Glutamatergic neuron (in vitro differentiated cells): ENCODE measurements around the gene BSPRY. TPM values are rescaled to one million over a fixed set of nuclear protein-coding genes. Genes with fewer than 3 reads are reported as not detected.

Experiments
- DNase-seq: peaks from one replicate; pipeline ENCODE4 v3.0.0; 2022
- H3K27ac Mint-ChIP-seq: one replicate; pipeline ENCODE4 v1.8.0; 2020; ENCODE audit warnings: mild to moderate bottlenecking, mixed read lengths, inconsistent platforms; ENCODE audit not compliant: unreplicated experiment
- H3K27me3 Mint-ChIP-seq: one replicate; pipeline ENCODE4 v1.8.0; 2020; ENCODE audit warnings: mild to moderate bottlenecking, moderate library complexity, mixed read lengths, inconsistent platforms; ENCODE audit not compliant: unreplicated experiment
- H3K36me3 Mint-ChIP-seq: one replicate; pipeline ENCODE4 v1.8.0; 2020; ENCODE audit warnings: mild to moderate bottlenecking, mixed read lengths, inconsistent platforms; ENCODE audit not compliant: unreplicated experiment
- H3K4me1 Mint-ChIP-seq: one replicate; pipeline ENCODE4 v1.8.0; 2020; ENCODE audit warnings: mild to moderate bottlenecking, low read depth, mixed read lengths, inconsistent platforms; ENCODE audit not compliant: unreplicated experiment
- H3K4me3 Mint-ChIP-seq: one replicate; pipeline ENCODE4 v1.8.0; 2020; ENCODE audit warnings: mild to moderate bottlenecking, mixed read lengths, inconsistent platforms; ENCODE audit not compliant: unreplicated experiment
- H3K9me3 Mint-ChIP-seq: one replicate; pipeline ENCODE4 v1.8.0; 2020; ENCODE audit warnings: mild to moderate bottlenecking, moderate library complexity, mixed read lengths, inconsistent platforms; ENCODE audit not compliant: unreplicated experiment
- total RNA-seq: library from RNA; stranded (reverse); fragmentation: NEBNext Ultra II Directional; extraction: Animal tissue kit (Norgen Biotek cat#: 25700); gene quantifications from one replicate; pipeline ENCODE4 v1.2.1, GENCODE V29; 2021; ENCODE audit not compliant: unreplicated experiment
- TF ChIP-seq, protein P1 (sequence below): fragments of 200-600 bp; sonication (generic); IDR thresholded peaks from one replicate; pipeline ENCODE4 v1.5.0; 2021; ENCODE audit not compliant: partially characterized antibody, unreplicated experiment

The BSPRY gene
- total RNA-seq, 1 donor from 2014 or later = not detected

DNA sequence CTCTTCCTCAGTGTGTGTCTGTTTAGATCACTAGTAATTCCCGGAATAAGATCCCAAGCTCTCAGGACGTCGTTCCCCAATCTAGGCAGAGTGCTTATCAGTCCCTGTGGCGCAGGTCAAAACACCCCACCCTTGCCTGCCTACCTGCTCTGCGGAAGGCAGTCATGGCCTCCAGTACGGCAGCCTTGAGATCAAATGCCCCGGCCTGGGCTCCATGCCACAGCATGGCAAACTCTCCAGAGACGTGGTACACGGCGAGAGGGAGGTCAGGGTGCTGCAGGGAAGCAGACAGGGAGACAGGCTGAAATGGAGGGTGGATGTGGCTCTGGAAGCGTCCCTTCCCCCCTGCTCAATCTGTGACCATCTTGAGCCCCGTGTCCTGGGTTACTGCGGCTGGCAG, 39.5 kb downstream of the BSPRY start:
- no peak for DNase-seq
- H3K27ac Mint-ChIP-seq = no peak overlapping the region
- H3K4me1 Mint-ChIP-seq = no peaks in the 10 kb centered on the region
- H3K36me3 Mint-ChIP-seq = peaks cover 13% of the 10 kb centered on the region
- peaks cover 3% of the 10 kb centered on the region for H3K27me3 Mint-ChIP-seq
- TF ChIP-seq, protein P1, sequence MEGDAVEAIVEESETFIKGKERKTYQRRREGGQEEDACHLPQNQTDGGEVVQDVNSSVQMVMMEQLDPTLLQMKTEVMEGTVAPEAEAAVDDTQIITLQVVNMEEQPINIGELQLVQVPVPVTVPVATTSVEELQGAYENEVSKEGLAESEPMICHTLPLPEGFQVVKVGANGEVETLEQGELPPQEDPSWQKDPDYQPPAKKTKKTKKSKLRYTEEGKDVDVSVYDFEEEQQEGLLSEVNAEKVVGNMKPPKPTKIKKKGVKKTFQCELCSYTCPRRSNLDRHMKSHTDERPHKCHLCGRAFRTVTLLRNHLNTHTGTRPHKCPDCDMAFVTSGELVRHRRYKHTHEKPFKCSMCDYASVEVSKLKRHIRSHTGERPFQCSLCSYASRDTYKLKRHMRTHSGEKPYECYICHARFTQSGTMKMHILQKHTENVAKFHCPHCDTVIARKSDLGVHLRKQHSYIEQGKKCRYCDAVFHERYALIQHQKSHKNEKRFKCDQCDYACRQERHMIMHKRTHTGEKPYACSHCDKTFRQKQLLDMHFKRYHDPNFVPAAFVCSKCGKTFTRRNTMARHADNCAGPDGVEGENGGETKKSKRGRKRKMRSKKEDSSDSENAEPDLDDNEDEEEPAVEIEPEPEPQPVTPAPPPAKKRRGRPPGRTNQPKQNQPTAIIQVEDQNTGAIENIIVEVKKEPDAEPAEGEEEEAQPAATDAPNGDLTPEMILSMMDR = no peak
- H3K4me3 Mint-ChIP-seq = no peak overlapping the region
- H3K9me3 Mint-ChIP-seq = no peaks in the 10 kb centered on the region

DNA sequence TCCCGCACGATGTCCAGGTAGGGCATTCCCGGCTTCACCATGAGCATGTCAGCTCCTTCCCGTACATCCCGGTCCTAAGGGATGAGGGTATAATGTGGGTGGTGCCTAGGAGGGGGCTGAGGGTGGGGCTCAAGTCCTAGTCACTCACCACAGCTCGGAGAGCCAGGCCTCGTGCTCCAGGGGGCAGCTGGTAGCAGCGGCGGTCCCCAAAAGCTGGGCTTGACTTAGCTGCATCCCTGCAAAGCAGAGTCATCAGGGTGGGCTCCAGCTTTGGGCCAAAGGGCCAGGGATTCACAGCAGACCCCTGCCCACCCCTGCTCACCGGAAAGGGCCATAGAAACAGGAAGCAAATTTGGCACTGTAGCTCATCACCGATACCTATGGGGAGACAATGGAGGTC, 40.1 kb downstream of the BSPRY start:
- DNase-seq = no peak
- no peak overlapping the region for H3K4me3 Mint-ChIP-seq
- H3K4me1 Mint-ChIP-seq = no peaks in the 10 kb centered on the region
- no peak overlapping the region for H3K27ac Mint-ChIP-seq
- H3K9me3 Mint-ChIP-seq = no peaks in the 10 kb centered on the region
- TF ChIP-seq, protein P1 = no peak
- peaks cover 3% of the 10 kb centered on the region for H3K27me3 Mint-ChIP-seq
- H3K36me3 Mint-ChIP-seq = peaks cover 13% of the 10 kb centered on the region

DNA sequence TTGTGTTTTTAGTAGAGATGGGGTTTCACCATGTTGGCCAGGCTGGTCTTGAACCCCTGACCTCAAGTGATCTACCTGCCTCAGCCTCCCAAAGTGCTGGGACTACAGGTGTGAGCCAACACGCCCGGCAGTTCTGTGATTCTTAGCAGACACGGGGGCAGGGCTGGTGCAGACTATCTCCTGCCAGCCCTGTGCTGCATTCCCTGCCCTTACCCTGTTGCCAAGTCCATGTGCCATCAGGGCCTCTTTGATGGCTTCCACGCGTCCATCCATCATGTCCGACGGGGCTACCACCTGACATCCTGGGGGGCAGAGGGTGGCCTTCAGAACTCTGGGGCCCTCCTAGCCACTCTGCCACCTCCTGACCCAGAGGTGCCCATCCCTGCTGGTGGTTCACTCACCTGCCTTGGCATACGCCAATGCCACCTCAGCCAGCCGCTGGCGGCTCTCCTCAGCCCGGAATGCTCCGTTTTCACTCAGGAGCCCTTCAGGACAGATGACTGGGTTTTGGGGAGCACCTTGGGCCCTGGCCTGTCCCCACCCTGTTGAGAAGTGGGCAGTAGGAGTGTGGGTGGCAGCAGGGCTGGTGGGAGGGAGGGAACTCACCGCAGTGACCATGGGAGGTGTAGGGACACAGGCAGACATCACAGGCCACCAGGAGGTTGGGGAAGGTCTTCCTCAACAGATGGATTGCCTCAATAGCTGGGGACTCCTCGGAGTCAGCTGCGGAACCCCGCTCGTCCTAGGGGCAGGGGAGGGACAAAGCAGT, 41.0 kb downstream of the BSPRY start:
- Mint-ChIP-seq H3K4me3 (no peak overlapping the region), H3K4me1 (no peaks in the 10 kb centered on the region), H3K9me3 (no peaks in the 10 kb centered on the region), H3K36me3 (peaks cover 13% of the 10 kb centered on the region), H3K27ac (no peak overlapping the region), H3K27me3 (peaks cover 3% of the 10 kb centered on the region)
- DNase-seq = no peak
- TF ChIP-seq, protein P1 = no peak

- Mint-ChIP-seq H3K4me3 (no peak overlapping the region), H3K27me3 (peaks cover 3% of the 10 kb centered on the region), H3K36me3 (peaks cover 13% of the 10 kb centered on the region), H3K9me3 (no peaks in the 10 kb centered on the region), H3K27ac (no peak overlapping the region), H3K4me1 (no peaks in the 10 kb centered on the region)
- no peak for DNase-seq
- TF ChIP-seq, protein P1 = no peak
These were observed 42.6 kb downstream of the BSPRY start for GRCh38 chr9:113391917-113392316.

DNA sequence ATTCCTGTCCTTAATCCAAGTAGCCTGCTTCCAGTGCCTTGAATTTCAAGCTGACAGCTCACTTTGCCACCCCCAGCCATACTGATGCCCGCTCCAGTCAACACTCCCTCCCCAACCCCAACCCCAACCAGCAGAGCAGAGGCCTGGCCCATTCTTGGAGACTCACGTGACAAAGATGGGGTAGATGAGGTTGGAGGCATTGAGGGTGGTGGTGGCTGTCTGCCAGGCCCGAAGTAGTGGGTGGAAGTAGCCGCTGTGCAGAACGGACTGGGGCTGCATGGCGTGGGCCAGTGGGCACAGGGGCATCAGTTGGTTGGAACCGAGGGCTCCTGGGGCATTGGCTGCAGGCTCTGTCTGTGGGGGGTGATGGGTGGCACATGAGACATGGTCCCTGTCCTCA, 43.9 kb downstream of the BSPRY start:
- Mint-ChIP-seq H3K9me3 (no peaks in the 10 kb centered on the region), H3K36me3 (peaks cover 5% of the 10 kb centered on the region), H3K4me3 (no peak overlapping the region), H3K4me1 (no peaks in the 10 kb centered on the region), H3K27me3 (peaks cover 3% of the 10 kb centered on the region), H3K27ac (no peak overlapping the region)
- DNase-seq = no peak
- TF ChIP-seq, protein P1 = no peak
